CD8-positive, alpha-beta memory T cell (primary cell): ENCODE data around the gene ANXA4. TPM values are rescaled to one million over a fixed set of nuclear protein-coding genes. Genes with fewer than 3 reads are reported as not detected.
"Not testable (repeated sequence)": the region's sequence is repeated elsewhere in the genome, so short reads cannot be mapped to it uniquely, and the experiment has no call there.

Experiments used
- CTCF ChIA-PET: fragments of 350-600 bp; sonication (Branson Sonifier 250); formaldehyde crosslinking; loops from one replicate; lab custom pipeline; 2021; ENCODE audit warnings: antibody characterized with exemption; lab: Charles Lee
- POLR2A ChIA-PET: fragments of 350-600 bp; sonication (Branson Sonifier 250); formaldehyde crosslinking; loops from one replicate; lab custom pipeline; 2021; ENCODE audit warnings: antibody characterized with exemption; lab: Charles Lee
- DNase-seq, 5 donors: peaks; one replicate each; pipeline versions ENCODE4 v3.0.0 to v3.0.0-alpha.2; 2020 to 2022; ENCODE audit warnings: mixed read lengths in 1 of 5
- H3K27ac ChIP-seq: one replicate; pipeline ENCODE4 v1.7.0; 2013; ENCODE audit warnings: low read depth, mild to moderate bottlenecking, low read length, moderate library complexity
- H3K27me3 ChIP-seq: 2 replicates; pipeline ENCODE4 v1.7.0; 2013; ENCODE audit warnings: low read length, mild to moderate bottlenecking; ENCODE audit not compliant: insufficient read depth, poor library complexity, severe bottlenecking
- H3K36me3 ChIP-seq: 2 replicates; pipeline ENCODE4 v1.7.0; 2013; ENCODE audit warnings: mild to moderate bottlenecking, low read length, moderate library complexity; ENCODE audit not compliant: insufficient read depth
- H3K4me1 ChIP-seq: 2 replicates; pipeline ENCODE4 v1.7.0; 2013; ENCODE audit warnings: mild to moderate bottlenecking, low read length, moderate library complexity; ENCODE audit not compliant: insufficient read depth
- H3K4me3 ChIP-seq: 2 replicates; pipeline ENCODE4 v1.7.0; 2013; ENCODE audit warnings: mild to moderate bottlenecking, low read length
- H3K9me3 ChIP-seq: 2 replicates; pipeline ENCODE4 v1.7.0; 2013; ENCODE audit warnings: mild to moderate bottlenecking, low read length
- H3K27ac Mint-ChIP-seq, 8 donors: one replicate each; pipeline ENCODE4 v1.8.0; 2020 to 2021; ENCODE audit warnings: mixed read lengths in 8 of 8, mild to moderate bottlenecking in 6 of 8, inconsistent platforms in 3 of 8, moderate library complexity in 3 of 8
- H3K27me3 Mint-ChIP-seq, 2 donors: one replicate each; pipeline ENCODE4 v1.8.0; 2020 to 2021; ENCODE audit warnings: mixed read lengths in 2 of 2, mild to moderate bottlenecking in 1 of 2, moderate library complexity in 1 of 2
- H3K36me3 Mint-ChIP-seq, 3 donors: one replicate each; pipeline ENCODE4 v1.8.0; 2020 to 2021; ENCODE audit warnings: mixed read lengths in 3 of 3, inconsistent platforms in 1 of 3, mild to moderate bottlenecking in 1 of 3
- H3K4me1 Mint-ChIP-seq, 3 donors: one replicate each; pipeline ENCODE4 v1.8.0; 2020 to 2021; ENCODE audit warnings: mixed read lengths in 3 of 3, inconsistent platforms in 1 of 3, mild to moderate bottlenecking in 1 of 3
- H3K4me3 Mint-ChIP-seq, 7 donors: one replicate each; pipeline ENCODE4 v1.8.0; 2020 to 2021; ENCODE audit warnings: mixed read lengths in 7 of 7, mild to moderate bottlenecking in 6 of 7, moderate library complexity in 4 of 7, inconsistent platforms in 2 of 7
- H3K9me3 Mint-ChIP-seq, 5 donors: one replicate each; pipeline ENCODE4 v1.8.0; 2020 to 2022; ENCODE audit warnings: mixed read lengths in 5 of 5, mild to moderate bottlenecking in 3 of 5, moderate library complexity in 2 of 5, inconsistent platforms in 1 of 5
- polyA plus RNA-seq: library from polyadenylated mRNA; unstranded; fragments of 300-500 nt; fragmentation: Illumina TruSeq; gene quantifications from one replicate; pipeline ENCODE4 v1.2.3, GENCODE V29; 2021
- total RNA-seq, 2 experiments: library from RNA; stranded (reverse); gene quantifications; one replicate each; pipeline ENCODE4 v1.2.3, GENCODE V29; 2021

ANXA4 gene
- total and polyA plus RNA-seq, 3 experiments from 2014 or later = 30.2 to 38.6 (median 33.7) TPM

GRCh38 chr2:69802781-69803367 lies 60.9 kb downstream of the ANXA4 start:
- POLR2A ChIA-PET, H3K9me3 ChIP-seq, CTCF ChIA-PET, H3K36me3 ChIP-seq, H3K4me3 Mint-ChIP-seq, H3K27me3 Mint-ChIP-seq, H3K9me3 Mint-ChIP-seq, DNase-seq, H3K27me3 ChIP-seq, H3K27ac ChIP-seq, H3K4me1 ChIP-seq, H3K4me3 ChIP-seq: not testable (repeated sequence)
- peaks cover 12 to 17% (median 13%) of the 10 kb centered on the region in 3 donors for H3K4me1 Mint-ChIP-seq
- H3K36me3 Mint-ChIP-seq = peaks cover 4 to 19% (median 12%) of the 10 kb centered on the region in 3 donors
- peak overlapping the region in 1 of 8 donors; percentile 3 for H3K27ac Mint-ChIP-seq

DNA sequence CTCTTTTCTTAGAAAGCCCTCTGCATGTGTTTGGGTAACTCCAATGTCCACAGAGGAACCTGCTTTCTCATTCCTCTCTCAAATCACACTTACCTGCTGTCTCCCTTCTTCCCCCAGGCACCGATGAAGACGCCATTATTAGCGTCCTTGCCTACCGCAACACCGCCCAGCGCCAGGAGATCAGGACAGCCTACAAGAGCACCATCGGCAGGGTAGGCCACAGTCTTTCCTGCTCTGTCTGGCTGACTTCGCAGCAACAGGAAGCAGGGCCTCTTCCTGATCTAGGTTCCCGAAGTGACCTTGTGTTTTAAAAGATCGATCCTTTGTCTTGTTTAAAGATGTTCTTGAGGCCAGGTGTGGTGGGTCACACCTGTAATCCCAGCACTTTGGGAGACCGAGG lies 62.5 kb downstream of the ANXA4 start:
- DNase-seq = no peak
- Mint-ChIP-seq H3K4me3 (no peak overlapping the region), H3K4me1 (peaks cover 10 to 14% (median 12%) of the 10 kb centered on the region in 3 donors), H3K27me3 (peaks cover 0 to 1% of the 10 kb centered on the region in 2 donors), H3K27ac (peak overlapping the region in 3 of 8 donors; percentile 35 to 83 (median 46)), H3K9me3 (no peaks in the 10 kb centered on the region), H3K36me3 (peaks cover 4 to 24% (median 12%) of the 10 kb centered on the region in 3 donors)
- H3K36me3 ChIP-seq = no peaks in the 10 kb centered on the region
- H3K27ac ChIP-seq = no peak overlapping the region
- H3K9me3 ChIP-seq = no peaks in the 10 kb centered on the region
- ChIA-PET POLR2A (no interaction called here), CTCF (no interaction called here)
- no peak overlapping the region for H3K4me3 ChIP-seq
- H3K27me3 ChIP-seq = no peaks in the 10 kb centered on the region
- H3K4me1 ChIP-seq = no peaks in the 10 kb centered on the region

DNA sequence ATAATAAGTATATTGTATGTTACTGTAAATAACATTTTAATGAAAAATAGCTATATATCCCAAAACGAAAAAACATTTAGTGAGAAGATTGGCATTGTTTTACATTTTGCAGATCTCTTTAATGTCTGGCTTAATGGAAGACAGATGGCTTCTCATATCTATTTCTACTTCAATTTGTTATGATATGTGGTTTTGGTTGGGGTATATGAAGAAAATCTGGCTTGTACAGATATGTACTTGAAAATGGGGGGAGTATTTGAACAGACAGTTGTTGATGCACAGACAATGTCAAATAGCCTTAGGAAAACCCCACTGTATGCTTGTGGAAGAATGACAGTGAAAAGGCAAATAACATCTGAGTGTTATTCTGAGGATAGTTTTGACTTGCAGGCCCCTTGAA lies 64.0 kb downstream of the ANXA4 start:
- Mint-ChIP-seq H3K27me3 (peaks cover 0 to 3% of the 10 kb centered on the region in 2 donors), H3K9me3 (no peaks in the 10 kb centered on the region), H3K27ac (peak overlapping the region in 1 of 8 donors; percentile 2), H3K36me3 (peaks cover 0 to 24% (median 11%) of the 10 kb centered on the region in 3 donors), H3K4me1 (peaks cover 5 to 14% (median 12%) of the 10 kb centered on the region in 3 donors), H3K4me3 (no peak overlapping the region)
- Histone ChIP-seq H3K9me3 (no peaks in the 10 kb centered on the region), H3K27me3 (no peaks in the 10 kb centered on the region), H3K36me3 (no peaks in the 10 kb centered on the region), H3K27ac (no peak overlapping the region), H3K4me1 (no peaks in the 10 kb centered on the region), H3K4me3 (no peak overlapping the region)
- ChIA-PET POLR2A (interaction anchor here (0.6 kb wide), 1 partner anchor 61 kb away, joined by 4 read pairs; no protein-coding TSS in a partner anchor), CTCF (interaction anchor here (1.9 kb wide), 1 partner anchor 10 kb away, joined by 6 read pairs; no protein-coding TSS in a partner anchor)
- DNase-seq = no peak

GRCh38 chr2:69807821-69808540 lies 66.0 kb downstream of the ANXA4 start:
- Mint-ChIP-seq H3K4me3 (no peak overlapping the region), H3K9me3 (no peaks in the 10 kb centered on the region), H3K27ac (peak overlapping the region in 2 of 8 donors; percentile 6 to 87), H3K36me3 (peaks cover 0 to 33% (median 18%) of the 10 kb centered on the region in 3 donors), H3K4me1 (peaks cover 5 to 13% (median 12%) of the 10 kb centered on the region in 3 donors), H3K27me3 (peaks cover 0 to 3% of the 10 kb centered on the region in 2 donors)
- DNase-seq = no peak
- Histone ChIP-seq H3K4me1 (no peaks in the 10 kb centered on the region), H3K27me3 (no peaks in the 10 kb centered on the region), H3K27ac (no peak overlapping the region), H3K9me3 (no peaks in the 10 kb centered on the region), H3K36me3 (no peaks in the 10 kb centered on the region), H3K4me3 (no peak overlapping the region)
- POLR2A ChIA-PET = no interaction called here
- CTCF ChIA-PET = no interaction called here

DNA sequence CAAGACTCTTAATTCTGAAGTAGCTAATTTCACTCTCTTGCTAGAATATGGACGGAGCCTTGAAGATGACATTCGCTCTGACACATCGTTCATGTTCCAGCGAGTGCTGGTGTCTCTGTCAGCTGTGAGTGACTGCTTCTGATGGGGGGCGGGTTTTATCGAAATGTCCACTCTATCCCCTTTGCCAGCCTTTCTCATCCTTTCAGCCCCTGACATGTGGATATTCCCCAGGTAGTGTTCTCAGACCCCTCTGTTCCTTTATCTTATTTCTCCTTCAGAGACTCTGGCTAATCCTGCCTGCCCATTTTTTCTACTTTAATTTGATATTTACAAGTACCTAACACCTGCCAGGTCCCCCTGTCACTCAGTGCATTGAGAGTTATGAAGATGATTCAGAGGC lies 68.6 kb downstream of the ANXA4 start:
- Histone ChIP-seq H3K4me3 (no peak overlapping the region), H3K36me3 (no peaks in the 10 kb centered on the region), H3K27me3 (no peaks in the 10 kb centered on the region), H3K9me3 (no peaks in the 10 kb centered on the region), H3K4me1 (no peaks in the 10 kb centered on the region), H3K27ac (no peak overlapping the region)
- H3K36me3 Mint-ChIP-seq = peaks cover 0 to 28% (median 20%) of the 10 kb centered on the region in 3 donors
- CTCF ChIA-PET = interaction anchor here (0.7 to 1.1 kb wide), 2 partner anchors 11 to 86 kb away, joined by 3 to 4 read pairs; no protein-coding TSS in a partner anchor
- H3K9me3 Mint-ChIP-seq = no peaks in the 10 kb centered on the region
- H3K4me3 Mint-ChIP-seq = no peak overlapping the region
- POLR2A ChIA-PET = no interaction called here
- no peaks in the 10 kb centered on the region for H3K4me1 Mint-ChIP-seq
- H3K27me3 Mint-ChIP-seq = peaks cover 0 to 3% of the 10 kb centered on the region in 2 donors
- no peak for DNase-seq
- peak overlapping the region in 1 of 8 donors; percentile 92 for H3K27ac Mint-ChIP-seq

GRCh38 chr2:69811018-69811417 lies 69.1 kb downstream of the ANXA4 start:
- Histone ChIP-seq H3K27ac (no peak overlapping the region), H3K4me3 (no peak overlapping the region), H3K36me3 (no peaks in the 10 kb centered on the region), H3K9me3 (no peaks in the 10 kb centered on the region), H3K4me1 (no peaks in the 10 kb centered on the region), H3K27me3 (no peaks in the 10 kb centered on the region)
- CTCF ChIA-PET = interaction anchor here (11.8 kb wide), 1 partner anchor 86 kb away, joined by 194 read pairs; no protein-coding TSS in a partner anchor
- Mint-ChIP-seq H3K4me1 (no peaks in the 10 kb centered on the region), H3K27me3 (peaks cover 0 to 3% of the 10 kb centered on the region in 2 donors), H3K9me3 (no peaks in the 10 kb centered on the region), H3K36me3 (peaks cover 0 to 26% (median 20%) of the 10 kb centered on the region in 3 donors), H3K4me3 (no peak overlapping the region), H3K27ac (peak overlapping the region in 1 of 8 donors; percentile 92)
- DNase-seq = no peak
- POLR2A ChIA-PET = no interaction called here

- Mint-ChIP-seq H3K27ac (peak overlapping the region in 2 of 8 donors; percentile 25 to 82), H3K4me1 (peaks cover 0 to 3% (median 0%) of the 10 kb centered on the region in 3 donors), H3K4me3 (no peak overlapping the region), H3K27me3 (peaks cover 0 to 3% of the 10 kb centered on the region in 2 donors), H3K9me3 (no peaks in the 10 kb centered on the region), H3K36me3 (peaks cover 0 to 23% (median 17%) of the 10 kb centered on the region in 3 donors)
- H3K4me3 ChIP-seq = no peak overlapping the region
- H3K9me3 ChIP-seq = no peaks in the 10 kb centered on the region
- ChIA-PET POLR2A (no interaction called here), CTCF (interaction anchor here (11.8 kb wide), 1 partner anchor 86 kb away, joined by 194 read pairs; no protein-coding TSS in a partner anchor)
- no peaks in the 10 kb centered on the region for H3K36me3 ChIP-seq
- DNase-seq = no peak
- H3K4me1 ChIP-seq = no peaks in the 10 kb centered on the region
- H3K27me3 ChIP-seq = no peaks in the 10 kb centered on the region
- no peak overlapping the region for H3K27ac ChIP-seq
Observed at GRCh38 chr2:69811591-69811990, 69.7 kb downstream of the ANXA4 start.

DNA sequence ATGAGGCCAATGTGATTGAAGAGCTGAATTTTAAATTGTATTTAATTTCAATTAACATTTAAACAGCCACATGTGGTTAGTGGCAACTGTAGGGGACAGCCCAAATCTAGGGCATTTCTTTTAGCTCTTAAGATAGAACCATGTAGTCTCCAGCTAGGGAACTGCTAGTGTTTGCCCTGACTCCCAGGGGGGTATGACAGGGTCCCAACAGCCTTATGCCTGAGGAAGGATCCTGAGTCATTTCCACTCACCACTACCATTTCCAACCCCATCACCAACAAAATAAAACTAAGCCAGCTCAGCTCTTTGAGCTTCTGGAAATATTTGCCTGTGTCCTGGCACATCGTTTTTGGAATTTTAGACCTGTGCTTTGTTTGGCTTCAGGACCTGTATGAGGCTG lies 73.8 kb downstream of the ANXA4 start:
- no peak overlapping the region for H3K4me3 ChIP-seq
- no peaks in the 10 kb centered on the region for H3K4me1 ChIP-seq
- H3K27me3 ChIP-seq = no peaks in the 10 kb centered on the region
- no peak overlapping the region for H3K27ac ChIP-seq
- ChIA-PET POLR2A (no interaction called here), CTCF (interaction anchor here (0.6 to 11.8 kb wide), 11 partner anchors 9 to 379 kb away, joined by 3 to 194 read pairs (median 4); partner anchors contain the start of gene NFU1)
- no peaks in the 10 kb centered on the region for H3K27me3 Mint-ChIP-seq
- no peaks in the 10 kb centered on the region for H3K9me3 Mint-ChIP-seq
- H3K36me3 ChIP-seq = no peaks in the 10 kb centered on the region
- H3K9me3 ChIP-seq = no peaks in the 10 kb centered on the region
- peaks cover 4 to 25% (median 22%) of the 10 kb centered on the region in 3 donors for H3K36me3 Mint-ChIP-seq
- peaks cover 2 to 9% (median 5%) of the 10 kb centered on the region in 3 donors for H3K4me1 Mint-ChIP-seq
- no peak overlapping the region for H3K4me3 Mint-ChIP-seq
- no peak overlapping the region for H3K27ac Mint-ChIP-seq
- no peak for DNase-seq
